ENCODE data around the gene DBP. TPM values are rescaled to one million over a fixed set of nuclear protein-coding genes. Genes with fewer than 3 reads are reported as not detected.

Gene DBP
- total and polyA plus RNA-seq, 2 experiments from 2014 or later, result 5.7 to 6.3 TPM

- no peak for TF ChIP-seq REST (IDR thresholded peaks at IDR 0.05; ENCODE audit: unreplicated experiment)
Measured at GRCh38 chr19:48607359-48607755, 29.8 kb downstream of the DBP start (continued).

GRCh38 chr19:48606463-48607358 is 30.5 kb downstream of the DBP start, which contains the start of gene SPACA4:
TSS of gene SPACA4 (plus strand) at chr19:48606742. CDS start at chr19:48606979, 237 bp downstream.
- no peak for ATAC-seq

More at GRCh38 chr19:48606463-48607358, 30.5 kb downstream of the DBP start, which contains the start of gene SPACA4:
- Histone ChIP-seq H3K27ac (ENCODE audit: low read depth) (no peak within 1 kb of the TSS), H3K4me3 (no peak within 1 kb of the TSS), H2AFZ (no peak within 1 kb of the TSS), H3K4me2 (no peak within 1 kb of the TSS), H3K27me3 (ENCODE audit: insufficient read depth) (no peaks in the 10 kb centered on the region), H3F3A (replicated peaks; ENCODE audit: low read depth) (no peaks in the 10 kb centered on the region), H4K20me1 (replicated peaks; ENCODE audit: insufficient read depth) (no peaks in the 10 kb centered on the region), H3K4me1 (ENCODE audit: insufficient read depth) (no peaks in the 10 kb centered on the region), H3K79me2 (replicated peaks; ENCODE audit: insufficient read depth) (no peaks in the 10 kb centered on the region), H3K9me2 (ENCODE audit: insufficient read depth) (no peaks in the 10 kb centered on the region), H3K36me3 (ENCODE audit: insufficient read depth) (no peaks in the 10 kb centered on the region)
- no peak for DNase-seq (ENCODE audit: low spot score)
- Mint-ChIP-seq H3K27me3 (ENCODE audit: insufficient read depth, low read depth, poor library complexity) (peaks cover 15% of the 10 kb centered on the region), H3K27ac (no peak within 1 kb of the TSS), H3K4me1 (peaks cover 8% of the 10 kb centered on the region; the same call in 2 of the 3 replicates), H3K4me3 (no peak within 1 kb of the TSS), H3K36me3 (ENCODE audit: low read depth) (peaks cover under 1% of the 10 kb centered on the region; the same call in 1 of the 3 replicates), H3K9me3 (no peaks in the 10 kb centered on the region)
- TF ChIP-seq POLR2AphosphoS5 (IDR thresholded peaks at IDR 0.05; ENCODE audit: low read depth), result no peak
- no peak for TF ChIP-seq CTCF (conservative IDR thresholded peaks at IDR 0.05; ENCODE audit: low read depth in 2 of 2)
- no peak for TF ChIP-seq ZNF114 (CRISPR knock-in tag; IDR thresholded peaks at IDR 0.05)
- no peak for TF ChIP-seq JUNB (IDR thresholded peaks at IDR 0.05; ENCODE audit: unreplicated experiment)
- no peak for TF ChIP-seq CREB1 (CRISPR knock-in tag; IDR thresholded peaks at IDR 0.05; ENCODE audit: low read depth)
- no peak for TF ChIP-seq REST (IDR thresholded peaks at IDR 0.05; ENCODE audit: unreplicated experiment)
- no peak for TF ChIP-seq EZH2phosphoT487 (IDR thresholded peaks at IDR 0.05; ENCODE audit: unreplicated experiment)
- TF ChIP-seq STAT1 (IDR thresholded peaks at IDR 0.05; ENCODE audit: unreplicated experiment), result no peak

All from GM23338 (cell line).